HuH-7 (cell line): ENCODE results near the gene RELL1.

Source experiments
- DNase-seq: peaks from one replicate; pipeline ENCODE4 v3.0.0; 2011; ENCODE audit warnings: low spot score

RELL1 gene

DNA sequence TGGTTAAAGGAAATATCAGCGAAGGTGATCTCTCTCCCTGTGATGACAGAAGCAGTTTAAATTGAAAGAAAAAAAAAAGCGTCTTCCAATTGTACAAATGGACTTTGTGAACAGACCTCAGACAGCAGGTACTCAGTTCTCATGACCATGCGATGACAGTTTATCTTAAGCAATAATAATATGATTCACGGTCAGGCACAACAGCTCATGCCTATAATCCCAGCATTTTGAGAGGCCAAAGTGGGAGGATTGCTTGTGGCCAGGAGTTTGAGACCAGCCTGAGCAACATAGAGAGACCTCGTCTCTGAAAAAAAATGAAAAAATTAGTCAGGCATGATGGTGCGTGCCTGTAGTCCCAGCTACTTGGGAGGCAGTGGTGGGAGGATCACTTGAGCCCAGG, 51.0 kb downstream of the RELL1 start:
- no peak for DNase-seq

DNA sequence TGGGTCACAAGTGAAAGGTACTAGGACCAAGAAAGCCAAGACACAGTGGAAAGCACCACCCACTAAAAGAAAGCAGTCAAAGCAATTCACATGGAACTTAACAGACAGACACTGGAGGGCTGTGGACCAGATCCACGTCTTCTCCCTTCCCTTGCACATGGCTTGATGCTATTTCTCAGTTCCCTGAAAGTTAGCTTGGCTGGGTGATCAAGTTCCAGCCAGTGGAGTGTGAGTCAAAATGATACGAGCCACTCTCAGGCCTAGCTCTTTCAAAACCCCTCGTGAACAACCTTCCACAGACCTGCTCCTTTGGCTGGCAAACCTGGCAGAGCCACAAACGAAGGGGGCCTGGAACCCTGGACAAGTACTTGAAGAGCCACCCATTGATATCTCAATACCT, 52.0 kb downstream of the RELL1 start:
- no peak for DNase-seq

DNA sequence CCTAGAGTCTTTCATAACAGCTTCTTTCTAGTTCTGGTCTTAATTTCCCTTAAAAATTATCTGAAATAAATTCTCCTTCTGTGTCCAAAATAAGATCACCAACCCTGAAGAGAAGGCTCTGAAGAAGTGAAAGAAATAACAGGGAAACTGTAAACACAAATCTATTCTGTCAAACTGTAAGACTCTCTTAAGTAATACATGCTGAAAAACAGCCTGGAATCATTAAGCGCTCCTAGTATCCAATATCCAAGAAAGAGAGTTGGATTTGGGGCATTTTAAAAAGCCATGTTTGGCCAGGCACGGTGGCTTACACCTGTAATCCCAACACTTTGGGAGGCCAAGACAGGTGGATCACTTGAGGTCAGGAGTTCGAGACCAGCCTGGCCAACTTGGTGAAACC, 53.3 kb downstream of the RELL1 start:
- DNase-seq, result no peak

DNA sequence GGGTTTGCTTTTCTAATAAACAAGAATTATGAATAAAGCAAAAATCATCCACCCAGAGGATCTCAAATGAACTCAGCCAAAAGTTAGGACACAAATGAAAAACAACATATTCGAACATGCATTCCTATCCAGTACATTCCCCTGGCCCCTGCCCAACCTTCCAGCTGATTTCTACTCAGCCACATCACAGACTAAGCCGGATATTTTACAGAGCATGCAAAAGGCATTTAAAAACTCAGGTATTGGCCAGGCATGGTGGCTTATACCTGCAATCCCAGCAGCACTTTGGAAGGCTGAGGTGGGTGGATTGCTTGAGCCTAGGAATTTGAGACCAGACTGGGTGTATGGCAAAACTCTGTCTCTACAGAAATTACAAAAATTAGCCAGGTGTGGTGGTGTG, 54.6 kb downstream of the RELL1 start:
- DNase-seq, result no peak

DNA sequence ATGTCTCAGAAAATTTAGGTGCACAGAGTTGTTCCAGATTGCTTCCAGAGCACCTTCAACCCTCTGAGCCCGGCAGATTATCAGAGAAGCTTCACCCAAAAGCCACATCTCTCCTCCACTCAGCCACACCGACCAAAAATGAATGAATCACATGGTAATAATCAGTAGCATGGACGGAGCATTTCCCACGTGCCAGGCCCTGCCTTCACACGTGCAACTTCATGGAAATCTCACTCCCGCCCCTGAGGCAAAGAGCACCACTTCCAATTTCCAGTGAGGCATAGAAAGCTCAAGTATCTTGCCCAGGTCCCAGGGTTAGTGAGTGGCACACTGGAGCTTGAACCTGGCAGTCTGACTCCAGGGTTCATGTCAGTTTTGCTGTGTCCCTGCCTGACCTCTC, 56.5 kb downstream of the RELL1 start:
- DNase-seq, result no peak

DNA sequence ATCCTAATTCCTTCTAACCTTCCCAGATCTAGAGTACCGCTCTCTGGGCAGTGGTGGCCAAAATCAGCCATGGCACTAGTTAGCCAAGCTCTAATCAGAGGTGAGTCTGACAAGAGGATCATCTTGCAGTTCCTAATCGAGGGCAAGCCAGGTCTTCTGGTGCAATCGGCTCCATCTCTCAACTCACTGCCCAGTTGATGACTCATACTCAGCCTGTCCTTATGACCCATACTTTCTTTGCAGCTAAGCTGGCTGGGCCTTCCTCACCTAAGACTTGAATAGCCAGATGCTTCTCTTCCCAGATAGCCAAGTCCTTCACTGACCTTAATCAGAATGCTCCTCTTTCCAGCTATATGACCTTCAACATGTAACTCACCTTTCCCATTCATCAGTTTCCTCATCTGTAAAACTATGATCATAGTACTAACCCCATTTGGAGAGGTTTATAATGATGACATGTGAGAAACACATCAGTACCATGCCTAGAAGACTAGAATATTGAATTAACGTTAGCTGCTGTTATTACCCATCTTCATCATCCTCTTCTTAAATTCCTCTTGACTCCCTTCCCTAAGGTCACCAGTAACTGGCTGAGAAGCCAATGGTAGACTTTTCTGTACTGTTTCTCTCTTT, 57.1 kb downstream of the RELL1 start:
- peak; percentile 60 for DNase-seq

DNA sequence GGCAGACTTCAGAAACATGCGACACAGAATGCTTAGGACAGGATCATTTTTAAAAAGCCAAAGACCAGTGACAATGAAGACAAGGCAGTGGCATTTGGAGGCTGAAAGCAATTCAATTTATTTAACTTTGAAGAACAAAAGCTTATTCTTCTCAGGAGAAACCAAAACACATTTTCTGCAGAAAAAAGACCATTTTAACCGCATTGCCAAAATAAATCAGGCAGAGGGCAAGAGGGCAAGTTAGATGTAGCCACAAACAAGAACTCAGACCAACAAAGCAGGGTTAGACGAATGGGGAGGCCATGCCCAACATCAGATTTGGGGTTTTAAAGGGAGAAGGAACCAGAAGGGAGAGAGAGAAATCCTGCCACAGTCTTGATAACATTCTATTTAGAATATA, 58.9 kb downstream of the RELL1 start:
- no peak for DNase-seq

DNA sequence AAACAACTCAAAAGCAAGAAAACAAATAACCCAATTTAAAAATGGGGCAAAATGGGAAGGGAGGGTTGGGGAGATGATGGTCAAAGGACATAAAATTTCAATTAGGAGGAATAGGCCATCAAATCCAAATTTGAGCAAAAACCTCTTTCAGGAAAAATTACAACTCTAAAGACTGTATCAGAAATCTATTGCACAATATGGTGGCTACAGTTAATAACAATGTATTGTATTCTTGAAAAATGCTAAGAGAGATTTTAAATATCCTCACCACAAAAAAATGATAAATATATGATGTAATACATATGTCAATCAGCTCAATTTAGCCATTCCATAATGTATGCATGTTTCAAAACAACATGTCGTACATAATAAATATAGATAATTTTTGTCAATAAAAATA, 60.7 kb downstream of the RELL1 start:
- DNase-seq, result no peak

DNA sequence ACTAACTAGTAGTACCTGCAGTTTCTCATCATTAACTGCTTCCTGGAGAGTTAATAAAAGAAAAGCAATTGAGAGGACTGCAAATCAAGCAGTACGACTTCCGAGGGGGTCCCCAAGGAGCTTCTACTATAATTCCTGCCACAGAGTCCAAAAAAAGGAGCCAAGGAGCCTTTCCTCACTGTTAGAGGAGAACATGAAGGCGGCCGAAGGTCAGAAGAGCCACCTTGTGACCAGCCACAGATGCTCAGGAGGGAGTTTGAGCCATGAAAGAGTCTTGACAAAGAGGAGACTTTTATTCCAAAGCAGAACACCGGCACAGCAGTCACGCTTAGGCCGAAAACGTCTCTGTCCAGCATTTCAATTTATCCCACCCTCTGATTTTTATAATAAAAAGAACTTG, 62.2 kb downstream of the RELL1 start:
- DNase-seq, result no peak

DNA sequence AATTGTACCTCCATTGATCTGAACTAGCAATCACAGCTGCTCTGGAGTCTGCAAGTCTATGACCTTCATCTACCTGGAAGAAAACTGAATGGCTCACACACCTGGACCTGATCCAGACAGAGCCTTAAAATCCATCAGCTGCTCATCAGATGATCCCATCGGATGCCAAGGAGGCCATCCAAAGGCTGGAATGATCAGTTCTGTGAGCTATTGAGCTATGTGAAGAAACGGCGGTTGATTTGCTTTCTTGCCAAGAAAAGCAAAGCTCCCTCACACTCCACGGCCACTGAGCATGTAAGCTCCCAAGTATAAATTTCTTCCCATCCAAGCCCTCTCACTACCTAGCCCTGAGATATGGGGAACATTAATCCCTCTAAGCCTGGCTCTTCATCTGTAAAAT, 63.1 kb downstream of the RELL1 start:
- DNase-seq, result no peak

DNA sequence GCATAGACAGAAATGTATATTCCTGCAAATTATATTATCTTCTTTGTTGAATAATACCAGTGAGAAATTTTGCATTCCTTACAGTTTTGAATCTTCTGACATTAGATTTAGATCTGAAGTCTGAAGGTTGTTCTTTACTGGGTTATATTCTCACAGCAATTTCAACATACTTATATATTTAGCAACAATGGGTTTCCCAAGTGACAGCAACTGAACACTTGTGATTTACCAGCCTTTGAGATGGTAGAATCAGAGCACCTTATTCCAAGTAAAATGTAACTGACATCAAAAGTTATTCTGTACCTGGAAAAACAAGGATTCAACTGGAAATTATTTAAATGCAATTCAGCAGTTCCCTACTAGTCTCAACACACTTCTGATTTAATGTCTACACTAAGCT, 66.0 kb downstream of the RELL1 start:
- no peak for DNase-seq

DNA sequence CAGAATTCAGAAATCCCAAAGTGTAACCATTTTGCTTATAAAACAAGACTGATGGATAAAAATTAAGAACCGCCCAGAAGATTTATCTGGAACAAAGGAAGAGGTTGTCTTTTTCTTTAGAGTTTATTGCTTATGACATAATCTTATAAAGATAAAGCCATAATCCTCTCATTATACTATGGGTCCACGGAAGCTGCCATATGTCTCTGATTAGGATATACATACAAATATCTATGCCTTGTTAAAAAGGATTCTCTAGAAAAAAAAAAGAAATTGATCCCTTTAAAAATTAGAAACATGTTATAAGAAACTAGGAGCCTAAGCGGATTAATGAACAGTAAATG, 70.5 kb downstream of the RELL1 start:
- DNase-seq, result no peak

DNA sequence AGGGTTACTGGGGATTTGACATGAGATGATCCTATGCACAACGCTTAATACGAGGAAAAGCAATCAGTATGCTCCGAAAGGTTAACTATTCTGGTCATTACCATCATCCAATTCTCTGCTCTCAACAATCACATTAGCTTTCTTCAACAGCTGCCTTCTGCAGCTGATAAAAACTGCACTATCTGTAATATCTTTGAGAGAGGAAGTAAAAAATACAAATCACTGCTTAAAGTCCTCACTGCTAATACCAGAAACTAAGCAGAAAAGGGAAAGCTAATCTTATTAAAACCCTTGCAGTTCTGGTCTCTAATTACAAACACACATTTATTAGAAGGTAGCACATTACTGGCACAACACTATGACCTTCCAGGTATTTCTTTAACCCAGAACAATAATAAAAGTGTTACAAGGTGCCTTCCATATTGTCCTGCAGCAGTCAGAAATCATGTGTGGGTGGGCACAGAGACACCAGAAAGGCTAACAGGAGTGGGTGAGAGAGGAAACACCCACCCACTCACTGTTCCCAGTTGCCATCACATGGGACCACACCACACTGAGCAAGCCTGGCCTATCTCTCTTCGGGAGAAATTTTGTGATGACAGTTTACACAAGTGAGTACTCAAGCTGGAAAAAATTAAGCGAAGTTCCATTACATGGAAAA, 71.0 kb downstream of the RELL1 start:
- no peak for DNase-seq

DNA sequence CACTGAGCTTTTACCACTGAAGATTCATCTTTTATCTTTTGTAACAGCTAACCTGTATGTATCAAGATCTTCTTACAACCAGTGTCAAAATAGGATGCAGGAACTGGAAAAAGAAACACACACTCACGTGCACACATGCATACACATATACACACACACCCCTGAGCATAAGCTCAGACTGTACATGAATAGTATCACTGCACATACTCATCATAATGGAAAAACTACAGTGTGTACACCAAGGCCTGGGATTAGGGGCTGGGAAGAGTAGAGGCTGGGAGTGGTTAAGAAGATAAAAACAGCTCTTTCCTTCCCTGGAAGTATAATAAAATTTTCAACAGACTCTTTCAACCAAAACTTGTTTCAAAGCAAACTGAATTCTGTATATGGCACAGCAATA, 73.4 kb downstream of the RELL1 start:
- DNase-seq, result no peak

DNA sequence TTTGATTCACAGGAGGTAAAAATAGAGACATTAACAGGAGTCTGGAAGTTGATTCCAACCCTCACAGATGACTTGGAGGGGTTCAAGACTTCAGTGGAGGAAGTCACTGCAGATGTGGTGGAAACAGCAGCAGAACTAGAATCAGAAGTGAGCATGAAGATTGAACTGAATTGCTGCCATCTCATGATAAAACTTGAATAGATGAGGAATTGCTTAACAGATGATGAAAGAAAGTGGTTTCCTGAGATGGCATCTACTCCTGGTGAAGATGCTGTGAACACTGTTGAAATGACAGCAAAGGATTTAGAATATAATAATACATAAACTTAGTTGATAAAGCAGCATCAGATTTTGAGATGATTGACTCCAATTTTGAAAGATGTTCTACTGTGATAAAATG, 76.5 kb downstream of the RELL1 start:
- no peak for DNase-seq

DNA sequence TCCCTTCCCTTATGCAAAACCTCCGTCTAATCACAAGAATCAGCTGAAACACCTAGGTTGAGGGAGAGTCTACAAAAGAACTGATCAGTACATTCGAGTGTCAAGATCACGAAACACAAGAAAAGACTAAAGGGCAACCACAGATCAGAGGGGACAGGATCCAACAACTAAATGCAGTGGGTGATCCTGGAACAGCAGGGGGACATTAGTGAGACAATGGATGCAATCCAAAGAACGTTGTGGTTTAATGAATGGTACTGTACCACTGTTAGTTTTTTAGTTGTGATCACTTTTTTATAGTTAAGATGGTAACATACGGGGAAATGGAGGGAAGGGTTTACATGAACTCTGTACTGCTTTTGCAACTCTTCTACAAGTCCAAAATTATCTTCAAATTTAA, 79.2 kb downstream of the RELL1 start:
- no peak for DNase-seq

DNA sequence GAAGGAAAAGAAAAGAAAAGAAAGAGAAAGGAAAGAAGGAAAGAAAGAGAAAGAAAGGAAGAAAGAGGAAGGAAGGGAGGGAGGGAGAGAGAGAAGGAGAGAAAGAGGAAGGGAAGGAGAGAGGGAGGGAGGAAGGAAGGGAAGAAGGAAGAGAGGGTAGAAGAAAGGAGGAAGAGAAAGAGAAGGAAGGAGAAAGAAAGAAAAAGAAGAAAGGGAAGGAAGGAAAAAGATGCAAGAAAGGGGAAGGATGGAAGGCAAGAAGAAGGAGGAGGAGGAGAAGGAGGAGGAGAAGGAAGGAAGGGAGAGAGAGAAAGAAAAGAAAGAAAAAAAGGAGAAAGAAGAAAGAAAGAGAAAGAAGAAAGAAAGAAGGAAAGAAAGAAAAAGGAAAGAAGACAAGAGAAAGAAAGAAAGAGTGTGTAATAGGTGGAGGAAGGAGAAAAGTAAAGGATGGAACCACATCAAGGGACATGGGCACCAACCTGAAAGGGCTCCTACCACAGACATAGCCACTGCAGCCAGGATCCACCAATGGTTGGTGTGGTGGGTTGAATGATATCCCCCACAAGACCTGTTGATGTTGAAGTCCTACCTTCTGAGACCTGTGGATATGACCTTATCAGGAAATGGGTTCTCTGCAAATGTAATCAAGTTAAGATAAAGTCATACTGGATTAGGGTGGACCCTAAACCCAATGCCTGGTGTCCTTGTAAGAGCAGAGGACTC, 80.2 kb downstream of the RELL1 start:
- no peak for DNase-seq

DNA sequence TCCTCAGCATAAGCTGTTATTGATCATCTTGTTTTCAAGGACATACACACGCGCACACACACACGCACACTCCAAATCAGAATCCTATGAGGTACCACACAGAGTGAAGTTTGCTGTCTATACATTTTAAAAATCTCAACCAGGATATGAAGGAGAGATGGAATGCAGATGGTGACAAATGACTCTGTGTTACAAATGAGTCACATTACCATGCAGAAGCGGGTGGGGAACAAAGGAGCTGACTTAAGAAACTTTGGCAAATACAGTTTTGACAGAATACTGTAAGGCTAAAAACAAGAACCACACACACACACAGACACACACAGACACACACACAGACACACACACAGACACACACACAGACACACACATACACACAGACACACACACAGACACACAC, 81.7 kb downstream of the RELL1 start:
- no peak for DNase-seq

DNA sequence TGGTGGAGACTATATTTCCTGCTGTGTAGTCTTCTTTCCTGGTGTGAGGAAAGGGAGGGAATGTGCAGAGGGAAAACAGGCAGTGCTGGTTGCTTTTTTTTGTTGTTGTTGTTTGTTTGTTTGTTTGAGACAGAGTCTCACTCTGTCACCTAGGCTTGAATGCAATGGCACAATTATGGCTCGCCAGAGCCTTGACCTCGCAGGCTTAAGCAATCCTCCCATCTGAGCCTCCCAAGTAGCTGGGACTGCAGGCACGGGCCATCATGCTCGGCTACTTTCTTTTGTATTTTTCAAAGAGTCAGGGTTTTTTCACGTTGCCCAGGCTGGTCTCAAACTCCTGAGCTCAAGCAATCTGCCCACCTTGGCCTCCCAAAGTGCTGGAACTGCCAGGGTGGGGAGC, 82.5 kb downstream of the RELL1 start:
- no peak for DNase-seq

DNA sequence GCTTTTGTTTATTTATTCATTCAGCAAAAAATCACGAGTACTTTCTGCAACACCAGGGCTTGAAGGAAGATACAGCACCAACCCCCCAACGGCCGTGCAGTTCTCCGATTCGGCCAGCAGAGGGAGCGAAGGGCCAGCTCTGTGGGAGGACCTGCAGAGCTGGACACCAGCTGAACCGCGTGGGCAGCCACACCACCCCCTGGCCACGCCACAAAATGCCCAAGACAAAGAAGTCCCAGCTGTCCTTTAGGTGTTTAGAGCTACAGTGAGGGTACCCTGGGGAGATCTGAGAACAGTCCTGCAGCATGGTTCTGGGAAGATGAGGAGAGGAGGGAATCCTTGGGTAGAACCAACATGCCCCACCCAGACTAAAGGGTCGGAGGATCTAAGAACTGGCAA, 83.1 kb downstream of the RELL1 start:
- DNase-seq, result peak; percentile 80

DNA sequence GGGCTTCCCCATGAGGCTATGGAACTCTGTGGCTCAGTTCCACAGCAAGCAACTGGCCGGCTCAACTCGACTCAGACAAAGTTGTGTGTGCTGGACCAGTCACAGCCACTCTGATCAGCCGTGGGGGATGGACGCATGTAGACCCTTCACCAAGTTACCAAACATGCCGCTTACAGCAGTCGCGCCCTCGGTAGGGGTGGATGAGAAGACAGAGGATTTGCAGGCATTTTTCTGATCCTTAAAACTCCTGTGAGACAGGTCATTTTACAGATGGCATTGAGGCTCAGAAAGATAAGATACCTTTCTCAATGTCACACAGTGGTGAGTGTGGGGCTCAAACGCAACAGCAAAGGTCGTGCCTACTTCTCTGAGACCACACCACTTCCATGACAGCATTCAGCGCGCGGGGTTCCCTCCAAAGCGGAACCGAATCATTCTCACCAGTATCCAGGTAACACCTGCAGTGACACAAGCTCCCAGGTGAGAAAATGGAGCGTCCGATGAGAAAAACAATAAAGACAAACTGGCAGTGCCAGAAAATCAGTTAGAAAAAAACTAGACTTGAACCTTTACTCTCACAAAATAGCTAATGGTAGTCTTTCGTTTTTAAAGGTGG, 83.6 kb downstream of the RELL1 start:
- no peak for DNase-seq

DNA sequence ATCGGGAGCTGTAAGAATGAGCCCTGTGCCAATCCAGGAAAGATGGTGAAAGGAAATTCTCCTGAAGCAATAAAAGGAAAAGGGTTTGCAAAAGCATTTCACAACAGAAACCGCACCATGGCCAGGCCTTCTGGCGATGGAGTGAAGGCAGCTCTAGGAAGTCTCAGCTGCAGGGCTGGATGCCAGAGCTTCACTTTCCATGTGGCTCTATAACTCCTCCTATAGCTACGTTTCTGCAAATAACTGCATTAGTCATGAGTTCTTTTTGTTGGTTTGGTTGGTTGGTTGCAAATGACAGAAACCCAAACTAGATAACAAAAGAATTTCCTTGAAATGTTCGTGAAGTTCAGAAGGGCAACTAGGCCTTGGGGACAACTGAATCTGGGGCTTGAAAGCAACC, 84.6 kb downstream of the RELL1 start:
- no peak for DNase-seq

DNA sequence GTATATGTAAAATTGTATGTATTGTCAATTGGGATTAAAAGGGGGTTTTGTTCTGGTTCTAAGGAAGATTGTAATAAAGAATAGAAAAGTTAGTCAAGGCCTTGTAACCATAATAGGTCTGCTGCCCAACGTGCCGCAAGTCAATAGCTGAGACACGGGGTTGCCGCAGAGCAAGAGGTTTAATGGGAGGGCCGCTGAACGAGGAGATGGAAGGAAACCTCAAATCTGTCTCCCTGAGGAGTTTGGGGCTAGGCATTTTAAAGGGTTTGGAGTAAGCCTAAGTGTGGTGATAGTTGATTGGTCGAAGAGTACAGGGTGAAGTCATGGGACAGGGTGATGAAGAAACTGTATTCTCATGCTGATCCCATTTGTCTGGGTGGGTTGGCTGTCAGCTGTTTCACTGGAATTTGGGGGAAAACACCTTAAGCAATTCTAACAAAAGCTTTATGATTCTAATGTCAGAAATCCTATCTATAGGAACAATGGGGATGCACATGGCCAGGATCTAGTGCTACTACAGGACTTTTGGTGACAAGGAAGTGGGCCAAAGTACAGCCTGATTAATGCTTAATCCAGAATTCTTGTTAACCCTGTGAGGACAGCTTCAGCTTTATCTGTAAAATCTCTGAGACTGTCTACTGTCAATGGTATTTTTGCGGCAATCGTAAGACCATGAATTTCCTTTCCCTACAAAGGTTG, 86.9 kb downstream of the RELL1 start:
- no peak for DNase-seq
